GM19467 (cell line): ENCODE results near the gene SSRP1.
"Not testable (repeated sequence)": the region's sequence is repeated elsewhere in the genome, so short reads cannot be mapped to it uniquely, and the experiment has no call there.

Source experiments
- ATAC-seq: cut with Tn5 transposase; IDR thresholded peaks from one replicate; pipeline ENCODE4 v1.9.1; 2021; ENCODE audit warnings: mild to moderate bottlenecking, moderate library complexity; ENCODE audit not compliant: unreplicated experiment

Gene SSRP1

GRCh38 chr11:57340039-57340615 lies 4.4 kb upstream of the SSRP1 start:
- ATAC-seq, result no peak

GRCh38 chr11:57339328-57339727 lies 3.6 kb upstream of the SSRP1 start:
- no peak for ATAC-seq

DNA sequence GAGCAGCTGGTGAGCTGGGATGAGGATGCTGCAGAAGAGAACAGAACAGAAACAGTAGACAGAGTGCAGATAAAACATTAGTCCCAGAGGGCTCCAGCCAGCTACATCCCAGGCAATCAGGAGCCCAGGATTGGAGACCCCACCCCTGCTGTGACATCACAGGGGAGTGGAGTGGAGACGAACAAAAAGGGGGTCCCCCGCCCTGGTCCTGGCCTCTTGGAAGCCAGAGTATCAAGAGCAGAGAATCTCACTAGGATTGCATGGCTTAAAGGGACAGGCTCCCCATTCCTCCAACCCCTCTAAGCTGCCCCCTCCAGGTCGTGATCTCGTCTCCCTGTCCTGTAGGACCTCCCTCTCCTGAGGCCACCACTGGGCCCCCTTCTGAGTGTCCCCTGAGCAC lies 2.5 kb upstream of the SSRP1 start, which contains the start of gene P2RX3:
P2RX3 (plus strand) TSS at position 211 of the 400 bp plus-strand sequence. CDS start 199 bp downstream, outside the sequence.
- ATAC-seq, result no peak

DNA sequence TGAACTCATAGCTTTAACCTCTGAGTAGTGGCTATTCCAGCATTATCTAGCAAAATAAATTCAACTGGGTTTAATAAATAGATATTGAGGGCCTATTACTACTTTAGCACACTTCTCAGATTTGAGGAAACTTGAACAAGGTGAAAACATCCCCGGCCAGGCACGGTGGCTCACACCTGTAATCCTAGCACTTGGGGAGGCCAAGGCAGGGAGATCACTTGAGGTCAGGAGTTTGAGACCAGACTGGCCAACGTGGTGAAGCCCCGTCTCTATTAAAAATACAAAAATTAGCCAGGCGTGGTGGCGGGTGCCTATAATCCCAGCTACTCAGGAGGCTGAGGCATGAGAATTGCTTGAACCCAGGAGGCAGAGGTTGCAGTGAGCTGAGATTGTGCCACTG lies 1.2 kb upstream of the SSRP1 start:
- not testable (repeated sequence) for ATAC-seq

- ATAC-seq, result peak; percentile 4
Observed at GRCh38 chr11:57336111-57336666, 497 bp upstream of the SSRP1 start.

DNA sequence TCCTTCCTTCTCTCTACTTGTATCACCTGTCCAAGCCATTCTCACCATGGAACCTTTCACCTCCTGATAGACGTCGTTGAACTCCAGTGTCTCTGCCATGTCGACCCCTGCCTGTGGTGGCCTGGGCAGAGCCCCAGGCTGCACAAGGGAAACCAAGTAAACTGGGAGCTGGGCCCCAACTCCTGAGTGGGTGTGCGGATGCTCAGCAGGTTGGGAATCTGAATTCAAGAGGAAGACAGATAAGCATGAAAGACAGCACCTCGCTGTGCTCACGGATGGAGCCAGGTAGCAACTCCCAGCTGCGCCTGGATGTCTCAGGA lies 709 bp downstream of the SSRP1 start:
- ATAC-seq, result no peak

DNA sequence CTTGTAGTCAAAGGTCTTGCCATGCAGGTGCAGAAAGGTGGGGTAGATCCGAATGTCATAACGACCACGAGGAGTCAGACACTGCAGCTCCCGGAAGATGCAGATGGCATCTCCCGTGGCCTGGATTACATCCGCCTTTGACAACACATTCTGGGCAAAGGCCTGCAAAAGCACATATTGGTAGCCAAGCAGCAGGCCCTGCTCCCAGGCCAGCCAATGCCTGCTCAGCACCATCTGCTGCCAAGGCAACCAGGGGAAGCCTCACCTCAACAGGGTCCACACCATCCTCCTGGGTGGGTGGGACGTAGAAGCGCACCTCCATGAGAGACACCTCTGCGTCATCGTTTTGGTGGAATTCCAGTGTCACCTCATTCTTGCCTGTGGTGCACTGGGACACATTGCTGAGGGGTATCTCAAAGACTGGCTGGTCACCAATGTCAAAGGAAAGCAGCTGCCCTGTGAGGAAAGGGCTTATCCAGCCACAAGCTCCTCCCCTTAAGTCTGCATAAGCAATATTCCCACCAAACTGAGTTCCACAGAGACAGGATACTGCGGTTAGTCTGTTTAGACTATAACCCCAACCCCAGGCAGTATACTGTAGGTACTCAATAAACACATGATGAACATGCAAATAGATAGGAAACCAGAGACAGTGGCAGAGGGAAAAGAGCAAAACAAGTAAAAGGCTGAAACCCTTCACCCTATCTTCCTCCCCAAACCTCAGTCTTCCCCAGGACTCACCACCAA lies 2.8 kb downstream of the SSRP1 start:
- no peak for ATAC-seq

GRCh38 chr11:57331720-57332119 lies 4.0 kb downstream of the SSRP1 start:
- ATAC-seq, result no peak

- no peak for ATAC-seq
Observed at GRCh38 chr11:57330029-57330428, 5.7 kb downstream of the SSRP1 start.

- ATAC-seq, result no peak
Observed at GRCh38 chr11:57327721-57328120, 8.0 kb downstream of the SSRP1 start.

DNA sequence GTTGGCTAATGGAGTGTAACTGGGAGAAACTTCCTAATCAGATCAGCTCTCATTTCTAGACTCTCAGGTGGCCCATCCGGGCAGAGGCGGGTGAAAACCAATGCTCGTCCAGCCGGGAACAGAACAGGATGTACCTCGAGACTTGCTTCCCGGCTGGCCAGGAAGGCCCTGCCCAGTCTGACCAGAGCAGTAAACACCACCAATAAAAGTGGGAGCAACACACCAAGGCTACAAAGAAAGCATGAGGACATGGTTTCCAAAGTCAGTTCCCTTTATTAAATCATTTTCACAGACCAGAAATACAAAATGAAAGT lies 10.0 kb downstream of the SSRP1 start:
- ATAC-seq, result no peak

DNA sequence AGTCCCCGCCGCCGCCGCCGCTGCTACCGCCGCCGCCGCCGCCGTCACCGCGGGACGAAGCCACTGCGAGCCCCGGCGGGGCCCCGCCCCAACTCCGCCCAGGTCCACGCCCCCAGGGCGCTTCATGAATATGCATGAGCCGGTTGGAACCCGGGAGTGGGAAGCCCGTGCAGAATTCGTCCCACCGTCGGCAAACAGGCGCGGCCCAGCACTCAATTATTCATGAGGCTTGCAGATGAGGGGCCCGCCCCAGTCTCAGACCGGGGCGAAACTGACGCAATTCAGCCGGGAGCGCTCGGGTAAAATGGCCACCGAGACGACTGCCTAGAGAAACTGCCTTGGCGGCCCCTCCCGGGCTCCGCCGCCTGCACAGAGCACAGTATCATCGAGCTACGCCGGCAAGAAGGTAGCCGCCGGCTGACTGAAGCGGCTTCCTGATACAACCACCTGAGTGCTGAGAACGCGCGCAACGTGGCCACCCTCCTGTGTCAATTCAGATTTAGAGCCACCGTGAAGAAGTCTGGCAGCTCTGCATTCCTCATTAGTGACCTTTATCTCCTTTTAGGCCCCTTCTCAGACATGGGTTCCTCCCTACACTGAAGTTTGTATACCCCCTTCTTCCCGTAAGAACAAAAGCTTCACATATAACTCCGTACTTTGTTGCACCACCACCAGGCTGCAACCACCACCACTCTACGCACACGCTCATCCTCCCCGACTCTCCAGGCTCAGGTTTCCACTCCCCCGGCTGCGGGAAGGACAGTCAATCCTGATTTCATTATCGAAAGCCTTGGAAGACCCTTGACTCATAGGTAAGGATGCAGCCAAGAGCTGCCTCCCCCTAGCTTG lies 10.6 kb downstream of the SSRP1 start, which contains the start of gene TNKS1BP1:
TNKS1BP1 (minus strand) TSS at position 67 of the 849 bp plus-strand sequence. CDS start 3,067 bp downstream, outside the sequence.
- peak; percentile 92 for ATAC-seq

GRCh38 chr11:57324154-57324885 lies 11.4 kb downstream of the SSRP1 start:
- peak; percentile 7 for ATAC-seq

GRCh38 chr11:57323855-57324153 lies 11.9 kb downstream of the SSRP1 start:
- ATAC-seq, result no peak

DNA sequence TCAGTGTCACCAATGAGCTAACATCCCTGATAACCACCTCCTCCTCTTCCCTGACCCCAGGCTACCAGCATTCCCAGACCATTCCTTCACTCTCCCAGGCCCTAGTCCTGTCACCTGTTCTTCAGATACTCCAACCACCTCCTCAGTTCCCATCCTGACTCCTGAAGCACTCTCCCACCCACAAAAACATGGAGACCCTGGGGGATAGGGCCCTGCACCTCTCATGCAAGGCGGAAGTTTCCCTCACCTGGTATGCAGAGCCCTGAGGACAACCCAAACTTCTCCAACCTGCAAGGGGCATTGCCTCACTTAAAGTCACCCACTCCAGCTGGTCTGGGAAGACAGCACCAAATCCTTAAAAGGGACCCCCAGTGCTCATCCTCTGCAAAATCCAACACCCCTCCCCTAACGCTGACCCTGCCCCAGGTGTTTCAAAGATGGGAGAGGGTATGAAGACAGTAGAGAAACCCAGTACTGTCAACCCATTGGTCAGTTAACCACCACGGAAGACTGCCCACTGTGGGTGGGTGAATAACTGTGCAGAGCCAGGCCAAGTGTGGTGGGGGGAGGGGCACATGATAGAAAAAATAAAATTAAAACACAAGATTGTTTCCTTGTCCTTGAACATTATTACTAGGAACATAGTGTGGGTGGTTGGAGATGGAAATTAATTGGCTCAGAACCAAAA lies 12.4 kb downstream of the SSRP1 start:
- no peak for ATAC-seq

GRCh38 chr11:57322256-57323166 lies 13.2 kb downstream of the SSRP1 start:
- ATAC-seq, result no peak

- ATAC-seq, result no peak
Observed at GRCh38 chr11:57321388-57322255, 14.1 kb downstream of the SSRP1 start.

GRCh38 chr11:57320719-57321387 lies 14.8 kb downstream of the SSRP1 start:
- ATAC-seq, result no peak
